ENCODE data around the gene MMRN1.

MMRN1 gene

DNA sequence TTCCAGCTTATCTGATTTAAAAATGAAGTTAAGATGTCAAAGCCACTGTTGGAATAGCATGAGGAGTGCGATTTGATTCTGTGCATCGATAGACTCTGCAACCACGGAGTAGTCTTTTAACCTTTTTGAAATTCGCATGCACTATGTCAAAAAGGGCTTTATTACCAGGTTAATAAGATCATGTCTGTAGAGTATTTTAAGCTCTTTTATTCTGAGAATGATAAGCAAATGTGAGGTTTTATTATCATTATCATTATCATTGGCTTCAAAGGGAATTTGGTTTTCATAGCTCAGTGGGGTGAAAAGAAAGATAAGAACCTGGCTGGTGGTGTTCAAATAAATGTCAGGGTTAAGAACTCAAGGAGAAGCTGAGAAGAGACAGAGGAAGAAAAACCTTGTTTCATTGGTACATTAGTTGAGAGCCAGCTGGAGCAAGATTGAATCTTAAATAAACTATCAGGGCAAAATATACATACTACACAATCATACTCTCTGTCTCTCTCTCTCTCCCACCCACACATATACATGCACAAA lies 102.6 kb downstream of the MMRN1 start:
- no peak for DNase-seq

- no peak for DNase-seq
Observed at GRCh38 chr4:89998469-89999011, 103.9 kb downstream of the MMRN1 start.

DNA sequence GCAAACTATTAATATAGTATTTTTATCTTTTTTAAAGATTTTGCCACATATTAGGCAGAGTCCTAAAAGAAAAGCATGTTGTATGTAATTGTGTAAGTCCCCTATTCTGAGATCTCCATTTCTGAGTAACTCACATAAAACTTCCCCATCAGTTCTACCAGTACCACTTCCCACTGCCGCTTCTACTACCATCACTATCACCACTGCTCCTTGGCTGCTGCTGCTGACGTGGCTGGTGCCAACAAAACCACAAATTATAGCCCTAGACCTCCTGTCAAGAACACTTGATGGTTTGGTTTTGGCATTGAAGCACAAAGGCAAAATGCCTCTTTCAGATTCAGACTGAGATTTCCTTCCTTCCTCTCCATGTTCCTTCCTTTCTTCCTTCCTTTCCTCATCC lies 106.4 kb downstream of the MMRN1 start:
- no peak for DNase-seq

DNA sequence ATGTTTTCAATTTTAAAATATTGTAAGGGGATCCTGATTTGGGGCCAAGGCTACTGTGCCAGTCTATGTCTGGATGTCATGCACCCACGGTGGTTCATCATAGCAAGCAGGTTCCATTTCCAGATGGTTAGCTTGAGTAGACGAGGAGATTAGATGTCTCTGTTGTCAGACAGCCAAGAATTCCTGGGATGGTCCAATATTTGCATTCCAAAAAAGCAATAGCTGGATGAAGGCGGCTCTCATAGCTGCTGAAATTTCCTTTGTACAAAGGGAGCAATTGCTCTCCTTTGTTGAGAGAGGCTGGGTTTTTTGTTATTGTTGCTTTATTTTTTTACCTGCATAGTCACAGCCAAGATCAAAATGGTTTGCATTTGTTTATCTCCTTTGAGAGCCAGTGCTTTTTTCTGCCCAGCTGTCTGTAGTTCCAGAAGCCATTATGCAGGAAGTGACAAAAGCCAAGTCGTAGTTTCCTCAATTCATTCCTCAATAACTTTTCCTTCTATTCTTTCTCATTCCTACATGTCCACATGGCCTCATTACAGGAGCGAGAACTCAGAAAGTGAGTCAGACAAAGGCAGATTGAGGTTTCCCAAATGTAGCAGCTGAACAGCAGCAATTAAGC lies 107.9 kb downstream of the MMRN1 start:
- DNase-seq = no peak
